Measurements from ENCODE around the gene STARD10.
"Not testable (repeated sequence)": the region's sequence is repeated elsewhere in the genome, so short reads cannot be mapped to it uniquely, and the experiment has no call there.

The STARD10 gene

GRCh38 chr11:72793425-72794367, at the start of gene STARD10:
Gene STARD10, minus strand, starts transcription at chr11:72794047. Its CDS starts 12,866 bp downstream, at chr11:72781181.
- DNase-seq (ENCODE audit: low read depth in 2 of 2), result peak; percentile 90 to 94

- no peak for DNase-seq (ENCODE audit: low read depth in 2 of 2)
These were observed 48.9 kb upstream of the STARD10 start for GRCh38 chr11:72842653-72843330.

GRCh38 chr11:72842126-72842525, 48.3 kb upstream of the STARD10 start:
- no peak for DNase-seq (ENCODE audit: low read depth in 2 of 2)

GRCh38 chr11:72841397-72841796, 47.5 kb upstream of the STARD10 start:
- no peak for DNase-seq (ENCODE audit: low read depth in 2 of 2)

GRCh38 chr11:72840780-72841179, 46.9 kb upstream of the STARD10 start:
- DNase-seq (ENCODE audit: low read depth in 2 of 2), result no peak

GRCh38 chr11:72838691-72839305, 45.0 kb upstream of the STARD10 start:
- DNase-seq (ENCODE audit: low read depth in 2 of 2), result no peak

GRCh38 chr11:72836111-72836510, 42.3 kb upstream of the STARD10 start:
- DNase-seq (ENCODE audit: low read depth in 2 of 2), result no peak

- DNase-seq (ENCODE audit: low read depth in 2 of 2), result no peak
These were observed 41.1 kb upstream of the STARD10 start for GRCh38 chr11:72834905-72835304.

GRCh38 chr11:72833811-72834493, 40.1 kb upstream of the STARD10 start:
- no peak for DNase-seq (ENCODE audit: low read depth in 2 of 2)

GRCh38 chr11:72833083-72833733, 39.4 kb upstream of the STARD10 start:
- no peak for DNase-seq (ENCODE audit: low read depth in 2 of 2)

- no peak for DNase-seq (ENCODE audit: low read depth in 2 of 2)
These were observed 38.6 kb upstream of the STARD10 start for GRCh38 chr11:72832301-72833082.

- no peak for DNase-seq (ENCODE audit: low read depth in 2 of 2)
These were observed 37.9 kb upstream of the STARD10 start for GRCh38 chr11:72831521-72832300.

GRCh38 chr11:72829884-72830533, 36.2 kb upstream of the STARD10 start:
- no peak for DNase-seq (ENCODE audit: low read depth in 2 of 2)

- DNase-seq (ENCODE audit: low read depth in 2 of 2), result no peak
These were observed 35.3 kb upstream of the STARD10 start for GRCh38 chr11:72829178-72829577.

GRCh38 chr11:72828692-72829101, 34.9 kb upstream of the STARD10 start:
- DNase-seq (ENCODE audit: low read depth in 2 of 2), result no peak

- no peak for DNase-seq (ENCODE audit: low read depth in 2 of 2)
These were observed 34.3 kb upstream of the STARD10 start for GRCh38 chr11:72828081-72828567.

- not testable (repeated sequence) for DNase-seq (ENCODE audit: low read depth in 2 of 2)
These were observed 33.8 kb upstream of the STARD10 start for GRCh38 chr11:72827656-72828055.

GRCh38 chr11:72826942-72827480, 33.2 kb upstream of the STARD10 start:
- DNase-seq (ENCODE audit: low read depth in 2 of 2), result no peak

Measured in activated CD4-positive, alpha-beta T cell treated with anti-CD3 and anti-CD28 coated beads for 24 hours (primary cell).